GM12891 (cell line): ENCODE data around the gene TMEM271.

Experiments
- DNase-seq: peaks from one replicate; pipeline ENCODE4 v3.0.0; 2011; ENCODE audit warnings: low spot score; ENCODE audit not compliant: insufficient read length
- FAIRE-seq: peaks from 2 replicates; lab custom pipeline; 2011; peaks lifted over from hg19 to GRCh38; lab: Jason Lieb, UNC
- PAX5 ChIP-seq: IDR thresholded peaks from 2 replicates; pipeline ENCODE4 v1.6.1; 2011; ENCODE audit warnings: low read length, moderate library complexity, mild to moderate bottlenecking; ENCODE audit not compliant: insufficient read depth, severe bottlenecking
- POLR2A ChIP-seq: IDR thresholded peaks from 2 replicates; pipeline ENCODE4 v1.6.1; 2011; ENCODE audit warnings: low read depth, low read length, control low read depth
- POLR2AphosphoS5 ChIP-seq: IDR thresholded peaks from 2 replicates; pipeline ENCODE4 v1.6.1; 2011; ENCODE audit warnings: low read depth, low read length, control low read depth
- POU2F2 ChIP-seq: IDR thresholded peaks from 2 replicates; pipeline ENCODE4 v1.6.1; 2011; ENCODE audit warnings: low read depth, mild to moderate bottlenecking, control low read depth, low read length, moderate library complexity
- SPI1 ChIP-seq: IDR thresholded peaks from 2 replicates; pipeline ENCODE4 v1.6.1; 2011; ENCODE audit warnings: low read depth, low read length, control low read depth
- TAF1 ChIP-seq: IDR thresholded peaks from 2 replicates; pipeline ENCODE4 v1.6.1; 2011; ENCODE audit warnings: low read depth, low read length, control low read depth

TMEM271 gene

GRCh38 chr4:531721-532565 is 44.2 kb downstream of the TMEM271 start:
- TF ChIP-seq SPI1: no peak
- TF ChIP-seq PAX5: no peak
- no peak for TF ChIP-seq POU2F2
- TF ChIP-seq POLR2AphosphoS5: no peak
- TF ChIP-seq TAF1: no peak
- TF ChIP-seq POLR2A: no peak

GRCh38 chr4:531076-531475 is 45.0 kb downstream of the TMEM271 start:
- FAIRE-seq: no peak
- no peak for TF ChIP-seq PAX5
- no peak for DNase-seq

More at GRCh38 chr4:531721-532565, 44.2 kb downstream of the TMEM271 start:
- no peak for FAIRE-seq
- DNase-seq: no peak

GRCh38 chr4:530017-530781 is 45.9 kb downstream of the TMEM271 start:
- DNase-seq (no peak), FAIRE-seq (no peak)
- no peak for TF ChIP-seq TAF1
- no peak for TF ChIP-seq POLR2A
- TF ChIP-seq POU2F2: no peak
- TF ChIP-seq SPI1: no peak
- no peak for TF ChIP-seq POLR2AphosphoS5
- TF ChIP-seq PAX5: no peak

- TF ChIP-seq POU2F2: no peak
- no peak for TF ChIP-seq POLR2AphosphoS5
- TF ChIP-seq PAX5: no peak
- no peak for TF ChIP-seq SPI1
- no peak for TF ChIP-seq POLR2A
- no peak for TF ChIP-seq TAF1
- no peak for FAIRE-seq
- DNase-seq: no peak
Observed at GRCh38 chr4:529563-529962, 46.5 kb downstream of the TMEM271 start.

GRCh38 chr4:528835-529234 is 47.3 kb downstream of the TMEM271 start:
- DNase-seq: no peak
- TF ChIP-seq PAX5: no peak
- TF ChIP-seq POU2F2: no peak
- FAIRE-seq: no peak

GRCh38 chr4:528296-528695 is 47.8 kb downstream of the TMEM271 start:
- no peak for DNase-seq
- FAIRE-seq: no peak
- TF ChIP-seq SPI1 (no peak), POLR2A (no peak), POLR2AphosphoS5 (no peak), TAF1 (no peak), PAX5 (no peak), POU2F2 (no peak)

GRCh38 chr4:526971-527460 is 49.1 kb downstream of the TMEM271 start:
- DNase-seq (no peak), FAIRE-seq (no peak)
- TF ChIP-seq PAX5 (no peak), TAF1 (no peak), POU2F2 (no peak), POLR2AphosphoS5 (no peak), SPI1 (no peak), POLR2A (no peak)

GRCh38 chr4:526189-526909 is 49.7 kb downstream of the TMEM271 start:
- TF ChIP-seq TAF1 (no peak), POU2F2 (no peak)
- FAIRE-seq (no peak), DNase-seq (no peak)

- no peak for DNase-seq
- TF ChIP-seq PAX5 (no peak), SPI1 (no peak), TAF1 (no peak), POU2F2 (no peak), POLR2A (no peak), POLR2AphosphoS5 (no peak)
- no peak for FAIRE-seq
Observed at GRCh38 chr4:525660-526059, 50.4 kb downstream of the TMEM271 start.
